Activated CD4-positive, CD25-positive, alpha-beta regulatory T cell treated with anti-CD3 and anti-CD28 coated beads, Interleukin-2, amount 50 U/mL, for 16 hours (primary cell): Measurements from ENCODE around the gene SNED1.
A peak's percentile ranks its signal among the peaks of the same experiment; 100 is the strongest.

ENCODE experiments used
- DNase-seq: peaks from one replicate; pipeline ENCODE4 v3.0.0-alpha.2; 2020; ENCODE audit warnings: low read depth, low spot score

Gene SNED1

GRCh38 chr2:241029599-241030332, 31.3 kb downstream of the SNED1 start:
- DNase-seq: no peak

- no peak for DNase-seq
Observed at GRCh38 chr2:241030333-241030680, 31.9 kb downstream of the SNED1 start.

- DNase-seq: no peak
Observed at GRCh38 chr2:241030883-241031282, 32.5 kb downstream of the SNED1 start.

DNA sequence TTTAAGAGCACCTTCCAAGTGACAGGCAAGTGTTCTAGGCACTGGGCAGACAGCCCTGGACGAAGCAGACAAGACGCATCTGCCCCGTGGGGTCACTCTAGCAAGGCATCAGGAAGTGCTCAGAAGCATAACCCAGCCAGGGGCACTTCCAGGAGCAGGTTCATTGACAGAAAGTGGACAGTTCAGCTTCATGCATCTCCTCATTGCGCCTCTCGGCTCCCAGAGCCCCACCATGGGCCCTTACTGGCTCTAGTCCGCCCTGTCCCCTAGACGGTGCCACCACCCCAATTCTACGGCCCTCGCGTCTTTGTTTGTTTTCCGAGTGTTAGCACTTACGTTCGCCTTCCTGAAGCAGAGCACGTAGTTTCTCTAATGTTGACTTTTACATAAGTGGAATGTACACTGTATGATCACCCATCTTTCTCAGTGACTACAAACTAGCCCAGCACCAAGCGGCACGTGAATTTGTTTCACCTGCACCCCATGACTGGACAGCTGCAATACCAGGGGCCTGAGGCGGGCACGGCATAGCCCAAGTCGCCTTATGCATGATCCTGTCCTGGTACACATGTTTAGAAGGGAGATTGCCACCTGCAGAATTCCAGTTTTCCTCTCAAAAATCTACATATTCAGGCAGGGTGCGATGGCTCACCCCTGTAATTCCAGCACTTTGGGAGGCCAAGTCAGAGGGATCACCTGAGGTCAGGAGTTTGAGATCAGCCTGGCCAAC, 33.2 kb downstream of the SNED1 start:
- DNase-seq: no peak

DNA sequence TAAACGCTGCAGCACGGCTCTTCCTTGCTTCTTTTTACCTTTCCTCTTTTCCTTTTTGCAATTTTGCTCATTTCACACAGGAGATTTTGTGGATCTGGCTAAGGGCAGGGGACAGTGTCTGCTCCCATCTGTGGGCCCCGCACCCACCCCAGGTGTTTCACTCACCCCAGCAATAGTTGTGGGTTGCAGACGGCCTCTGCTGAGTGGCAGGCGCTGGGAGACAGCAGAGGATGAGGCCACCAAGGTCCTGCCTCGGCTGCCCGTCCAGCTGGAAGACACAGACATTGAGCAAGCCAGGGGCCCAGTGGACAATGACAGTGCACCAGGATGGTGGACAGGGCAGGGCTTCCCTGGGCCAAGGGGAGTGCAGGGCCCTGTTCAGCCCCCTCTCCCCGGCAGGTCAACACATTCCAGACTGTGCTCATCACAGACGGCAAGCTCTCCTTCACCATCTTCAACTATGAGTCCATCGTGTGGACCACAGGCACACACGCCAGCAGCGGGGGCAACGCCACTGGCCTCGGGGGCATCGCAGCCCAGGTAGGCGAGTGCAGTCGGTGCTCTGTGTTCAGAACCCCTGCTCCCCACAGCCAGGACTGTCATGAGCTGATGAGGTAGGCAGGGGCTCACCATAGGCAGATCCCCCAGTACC, 35.0 kb downstream of the SNED1 start:
- no peak for DNase-seq

DNA sequence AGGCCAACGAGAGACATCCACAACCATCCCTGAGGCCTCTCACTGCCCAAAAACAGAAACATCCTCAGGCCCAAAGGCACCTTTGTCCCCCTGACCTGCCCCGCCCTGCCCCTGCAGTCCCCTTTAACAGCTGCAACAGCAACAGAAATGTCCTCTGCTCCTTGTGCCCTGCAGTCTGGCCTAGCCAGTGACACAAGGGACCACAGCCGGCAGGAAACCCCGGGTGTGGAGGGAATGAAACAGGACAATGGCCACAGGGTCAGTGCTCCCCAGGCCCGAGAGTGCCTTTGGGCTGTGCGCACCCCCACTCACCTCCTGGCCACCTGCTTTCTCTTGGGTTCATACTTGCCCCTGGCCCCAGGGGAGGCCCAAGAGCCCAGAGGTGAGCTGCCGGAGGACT, 35.6 kb downstream of the SNED1 start:
- DNase-seq: no peak

DNA sequence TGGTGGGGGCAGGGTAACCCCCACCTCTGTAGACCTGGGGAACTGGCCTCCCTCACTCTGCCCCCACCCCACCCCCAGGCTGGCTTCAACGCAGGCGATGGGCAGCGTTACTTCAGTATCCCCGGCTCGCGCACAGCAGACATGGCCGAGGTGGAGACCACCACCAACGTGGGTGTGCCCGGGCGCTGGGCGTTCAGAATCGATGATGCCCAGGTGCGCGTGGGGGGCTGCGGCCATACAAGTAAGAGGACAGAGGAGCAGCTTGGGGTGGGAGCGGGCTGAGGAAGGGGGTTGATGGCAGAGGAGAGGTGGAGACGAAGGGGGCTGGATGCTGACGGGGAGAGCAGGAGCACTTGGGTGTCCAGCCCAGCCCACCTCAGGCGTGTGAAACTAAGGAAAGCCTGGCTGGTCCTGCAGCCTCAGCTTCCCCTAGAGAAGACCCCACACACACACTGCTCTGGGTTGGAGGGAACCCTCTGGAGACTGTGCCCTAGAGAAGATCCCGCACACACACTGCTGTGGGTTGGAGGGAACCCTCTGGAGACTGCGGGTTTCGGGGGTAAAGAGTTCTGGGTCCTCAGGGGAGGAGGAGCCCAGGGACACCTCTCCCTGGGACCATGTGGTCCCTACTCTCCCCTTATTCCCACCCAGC, 36.2 kb downstream of the SNED1 start:
- DNase-seq: no peak

- DNase-seq: no peak
Observed at GRCh38 chr2:241035142-241035817, 36.9 kb downstream of the SNED1 start.

DNA sequence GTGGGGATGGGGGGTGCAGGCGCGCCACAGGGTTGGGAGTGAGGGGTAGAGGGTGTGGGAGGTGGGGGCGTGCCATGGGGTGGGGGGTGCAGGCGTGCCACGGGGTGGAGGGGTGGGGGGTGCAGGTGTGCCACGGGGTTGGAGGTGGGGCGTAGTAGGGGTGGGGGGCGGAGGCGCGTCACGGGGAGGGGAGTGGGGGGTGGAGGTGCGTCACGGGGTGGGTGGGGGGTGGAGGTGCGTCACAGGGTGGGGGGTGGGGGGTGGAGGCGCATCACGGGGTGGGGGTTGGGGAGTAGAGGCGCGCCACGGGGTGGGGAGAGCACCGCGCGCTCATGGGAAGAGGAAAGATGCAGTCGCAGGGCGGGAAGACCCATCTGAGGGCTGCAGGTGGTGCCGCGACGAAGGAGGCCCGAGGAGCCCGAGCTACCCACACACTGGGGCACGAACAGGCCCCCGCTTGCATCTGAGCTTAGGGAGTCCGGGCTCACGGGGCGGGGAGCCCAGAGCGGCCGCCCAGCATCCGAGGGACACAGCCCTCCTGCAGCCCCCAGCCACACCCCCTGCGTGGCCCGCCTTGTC, 37.5 kb downstream of the SNED1 start:
- no peak for DNase-seq

DNA sequence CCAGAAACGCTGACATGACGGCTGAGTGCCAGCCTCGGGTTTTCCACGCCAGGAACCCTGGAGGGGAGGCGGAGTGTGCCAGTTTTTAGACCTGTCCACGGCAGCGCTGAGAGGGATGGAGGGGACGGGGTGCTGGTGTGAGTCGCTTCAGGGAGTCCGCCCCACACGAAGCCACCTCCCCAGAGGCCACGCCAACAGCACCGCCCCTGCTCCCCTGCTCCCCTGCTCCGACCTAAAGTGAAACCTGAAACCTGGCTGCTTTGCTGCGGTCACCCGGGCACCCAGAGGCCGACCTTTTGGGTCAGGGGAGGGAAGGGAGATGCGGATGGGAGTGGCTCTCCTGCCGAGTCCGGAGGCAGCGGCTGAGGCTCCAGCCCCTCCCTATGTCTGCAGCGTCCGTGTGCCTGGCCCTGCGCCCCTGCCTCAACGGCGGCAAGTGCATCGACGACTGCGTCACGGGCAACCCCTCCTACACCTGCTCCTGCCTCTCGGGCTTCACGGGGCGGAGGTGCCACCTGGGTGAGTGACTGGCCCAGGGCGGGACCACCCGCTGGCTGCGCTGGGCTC, 38.1 kb downstream of the SNED1 start:
- DNase-seq: peak; percentile 31

DNA sequence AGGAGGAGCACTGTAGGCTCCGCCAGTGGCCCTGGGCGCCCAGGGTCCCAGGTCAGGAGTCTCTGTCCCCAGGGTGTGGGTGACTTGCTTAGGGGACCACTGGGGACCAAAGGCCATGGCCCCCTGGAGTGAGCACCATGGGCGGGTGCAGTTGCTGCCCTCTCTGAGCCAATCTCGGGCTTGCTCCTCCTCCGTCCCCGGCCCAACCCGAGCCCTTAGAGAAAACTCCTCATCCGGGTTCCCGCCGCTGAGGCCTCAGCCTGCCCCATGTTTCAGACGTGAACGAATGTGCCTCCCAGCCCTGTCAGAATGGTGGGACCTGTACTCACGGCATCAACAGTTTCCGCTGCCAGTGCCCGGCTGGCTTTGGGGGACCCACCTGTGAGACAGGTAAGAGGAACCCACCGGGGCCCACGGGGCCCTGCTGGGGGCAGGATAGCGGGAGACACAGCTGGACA, 38.6 kb downstream of the SNED1 start:
- DNase-seq: no peak

- no peak for DNase-seq
Observed at GRCh38 chr2:241037498-241037897, 39.1 kb downstream of the SNED1 start.

GRCh38 chr2:241038374-241039180, 40.2 kb downstream of the SNED1 start:
- DNase-seq: no peak

GRCh38 chr2:241039416-241039815, 41.0 kb downstream of the SNED1 start:
- DNase-seq: no peak

DNA sequence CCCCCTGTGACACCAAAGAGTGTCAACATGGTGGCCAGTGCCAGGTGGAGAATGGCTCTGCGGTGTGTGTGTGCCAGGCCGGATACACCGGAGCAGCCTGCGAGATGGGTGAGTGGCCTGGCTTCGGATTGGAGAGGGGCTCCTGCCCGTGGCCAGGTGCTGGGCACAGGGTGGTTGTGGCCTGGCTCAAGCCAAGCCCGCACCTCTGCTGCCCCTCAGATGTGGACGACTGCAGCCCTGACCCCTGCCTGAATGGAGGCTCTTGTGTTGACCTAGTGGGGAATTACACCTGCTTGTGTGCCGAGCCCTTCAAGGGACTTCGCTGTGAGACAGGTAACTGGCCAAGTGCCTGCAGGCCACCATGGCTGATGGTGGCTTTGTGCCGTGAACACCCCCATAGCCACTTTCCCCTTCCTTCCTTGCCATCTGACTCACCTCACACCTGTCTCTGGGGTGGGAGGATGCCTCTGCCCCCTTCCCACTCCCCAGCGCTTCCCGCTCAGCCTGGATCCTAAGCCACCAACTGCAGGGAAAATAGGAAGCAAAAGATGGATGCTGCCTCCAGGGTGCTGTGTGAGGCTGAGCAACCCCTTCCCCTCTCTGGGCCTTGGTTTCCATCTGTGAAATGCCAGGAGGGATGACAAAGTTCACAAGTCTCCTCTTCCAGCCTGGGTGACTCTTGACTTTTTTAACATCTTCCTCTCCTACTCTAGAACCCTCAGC, 41.8 kb downstream of the SNED1 start:
- DNase-seq: no peak

DNA sequence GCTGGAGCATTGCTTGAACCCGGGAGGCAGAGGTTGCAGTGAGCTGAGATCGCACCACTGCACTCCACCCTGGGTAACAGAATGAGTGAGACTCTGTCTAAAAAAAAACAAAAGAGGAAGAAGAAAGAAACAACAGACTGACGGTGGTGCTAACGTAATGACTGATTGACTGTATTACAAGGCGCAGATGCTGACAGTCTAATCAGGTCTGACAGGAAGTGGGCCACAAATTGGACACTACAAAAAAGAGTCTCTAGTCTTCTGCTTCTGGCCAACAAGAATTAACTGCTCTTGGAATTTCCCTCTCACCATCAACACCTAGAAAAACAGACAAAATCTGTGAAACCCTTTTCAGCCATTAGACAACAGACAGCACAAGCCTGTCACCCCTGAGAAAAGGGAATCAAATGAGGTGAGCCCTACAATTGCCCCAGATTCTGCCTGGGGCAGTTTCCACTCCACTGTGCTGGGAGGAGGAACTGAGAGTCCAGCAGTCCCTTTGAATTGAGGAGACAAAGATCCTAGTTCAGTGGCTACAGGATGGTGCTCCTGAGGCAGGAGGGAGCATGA, 43.3 kb downstream of the SNED1 start:
- no peak for DNase-seq

- no peak for DNase-seq
Observed at GRCh38 chr2:241043581-241043980, 45.2 kb downstream of the SNED1 start.

DNA sequence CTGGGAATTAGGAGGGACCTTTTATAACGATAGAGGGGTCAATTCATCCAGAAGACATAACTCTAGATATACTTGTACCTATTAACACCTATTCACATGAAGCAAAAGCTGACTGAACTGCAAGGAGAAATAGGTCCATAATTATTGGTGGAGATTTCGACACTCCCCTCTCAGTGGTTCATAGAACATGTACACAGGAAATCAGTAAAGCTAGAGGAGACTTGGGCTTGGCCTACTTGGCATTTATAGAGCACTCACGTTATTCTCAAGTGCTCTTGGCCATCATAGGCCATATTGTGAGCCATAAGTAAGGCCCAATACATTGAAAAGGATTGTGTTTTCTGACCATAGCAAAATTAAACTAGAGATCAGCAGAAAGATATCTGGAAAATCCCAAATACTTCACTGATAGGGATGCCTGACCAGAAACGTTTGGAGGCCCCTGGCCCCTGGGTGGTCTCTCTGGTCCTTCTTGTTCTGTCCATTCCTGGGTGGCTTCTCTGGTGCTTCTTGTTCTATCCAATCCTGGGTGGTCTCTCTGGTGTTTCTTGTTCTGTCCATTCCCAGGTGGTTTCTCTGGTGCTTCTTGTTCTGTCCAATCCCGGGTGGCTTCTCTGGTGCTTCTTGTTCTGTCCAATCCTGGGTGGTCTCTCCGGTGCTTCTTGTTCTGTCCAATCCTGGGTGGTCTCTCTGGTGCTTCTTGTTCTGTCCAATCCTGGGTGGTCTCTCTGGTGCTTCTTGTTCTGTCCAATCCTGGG, 49.0 kb downstream of the SNED1 start:
- DNase-seq: no peak
